H1 (cell line): ENCODE results near the gene MMADHC. TPM values are rescaled to one million over a fixed set of nuclear protein-coding genes. Genes with fewer than 3 reads are reported as not detected.

Experiments
- JUND ChIP-seq: IDR thresholded peaks from 2 replicates; pipeline ENCODE4 v1.6.1; 2011; ENCODE audit warnings: mild to moderate bottlenecking, improper control_type of control experiment, low read length
- polyA plus RNA-seq, 7 experiments: library from polyadenylated mRNA; depleted of rRNA in 3 of 7; stranded (reverse) in 5 of 7; unstranded in 2 of 7; fragments of >200 nt in 5 of 7; fragments of 200-250 nt in 2 of 7; gene quantifications; 1 replicate in 5 of 7; 2 replicates in 1 of 7; 4 replicates in 1 of 7; pipeline versions ENCODE4 v1.2.1 to v1.2.3, GENCODE V29; 2011 to 2013; ENCODE audit warnings: missing spikeins in 2 of 7, mixed read lengths in 2 of 7
- total RNA-seq: library from RNA; stranded (reverse); fragmentation: NEBNext Ultra II Directional; extraction: Animal tissue kit (Norgen Biotek cat#: 25700); gene quantifications from 2 replicates; pipeline ENCODE4 v1.2.1, GENCODE V29; 2021
- TF ChIP-seq, protein P1 (sequence below): IDR thresholded peaks from 2 replicates; pipeline ENCODE4 v1.6.1; 2012; ENCODE audit warnings: inconsistent platforms

Gene MMADHC
- total and polyA plus RNA-seq, 2 of the 8 experiments (the other 6 are each of a cell fraction or from before 2014, with no cell fraction given) = 61.1 to 130 TPM

DNA sequence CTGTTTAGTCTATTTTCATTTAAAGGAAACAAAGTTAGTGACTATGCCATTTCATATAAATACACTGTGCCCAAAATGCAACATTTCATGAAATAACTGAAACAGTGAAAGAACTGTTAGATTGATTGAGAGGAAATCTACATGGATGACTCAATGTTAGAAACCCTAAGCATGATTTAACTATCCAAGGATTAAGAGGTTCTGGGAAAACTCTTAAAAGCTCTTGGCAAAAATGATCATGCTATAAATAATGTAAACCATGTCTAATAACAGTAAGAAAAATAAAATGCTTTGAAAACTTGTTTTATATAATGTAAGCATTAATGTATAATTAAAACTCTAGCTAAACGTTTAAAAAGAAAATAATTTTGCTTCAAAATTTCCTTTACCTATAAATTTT, 23.5 kb downstream of the MMADHC start (continued):
- TF ChIP-seq JUND = no peak
- TF ChIP-seq, protein P1, sequence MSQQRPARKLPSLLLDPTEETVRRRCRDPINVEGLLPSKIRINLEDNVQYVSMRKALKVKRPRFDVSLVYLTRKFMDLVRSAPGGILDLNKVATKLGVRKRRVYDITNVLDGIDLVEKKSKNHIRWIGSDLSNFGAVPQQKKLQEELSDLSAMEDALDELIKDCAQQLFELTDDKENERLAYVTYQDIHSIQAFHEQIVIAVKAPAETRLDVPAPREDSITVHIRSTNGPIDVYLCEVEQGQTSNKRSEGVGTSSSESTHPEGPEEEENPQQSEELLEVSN = no peak
- TF ChIP-seq, all 59 proteins: peak for 0
